Activated gamma-delta T cell treated with anti-CD3 and anti-CD28 coated beads, Interleukin-2, amount 50 U/mL, for 16 hours (primary cell): Measurements from ENCODE around the gene ZNF525.
A peak's percentile ranks its signal among the peaks of the same experiment; 100 is the strongest.
"Not testable (repeated sequence)": the region's sequence is repeated elsewhere in the genome, so short reads cannot be mapped to it uniquely, and the experiment has no call there.

Source experiments
- DNase-seq: peaks from one replicate; pipeline ENCODE4 v3.0.0-alpha.2; 2020; ENCODE audit warnings: low read depth

Gene ZNF525

DNA sequence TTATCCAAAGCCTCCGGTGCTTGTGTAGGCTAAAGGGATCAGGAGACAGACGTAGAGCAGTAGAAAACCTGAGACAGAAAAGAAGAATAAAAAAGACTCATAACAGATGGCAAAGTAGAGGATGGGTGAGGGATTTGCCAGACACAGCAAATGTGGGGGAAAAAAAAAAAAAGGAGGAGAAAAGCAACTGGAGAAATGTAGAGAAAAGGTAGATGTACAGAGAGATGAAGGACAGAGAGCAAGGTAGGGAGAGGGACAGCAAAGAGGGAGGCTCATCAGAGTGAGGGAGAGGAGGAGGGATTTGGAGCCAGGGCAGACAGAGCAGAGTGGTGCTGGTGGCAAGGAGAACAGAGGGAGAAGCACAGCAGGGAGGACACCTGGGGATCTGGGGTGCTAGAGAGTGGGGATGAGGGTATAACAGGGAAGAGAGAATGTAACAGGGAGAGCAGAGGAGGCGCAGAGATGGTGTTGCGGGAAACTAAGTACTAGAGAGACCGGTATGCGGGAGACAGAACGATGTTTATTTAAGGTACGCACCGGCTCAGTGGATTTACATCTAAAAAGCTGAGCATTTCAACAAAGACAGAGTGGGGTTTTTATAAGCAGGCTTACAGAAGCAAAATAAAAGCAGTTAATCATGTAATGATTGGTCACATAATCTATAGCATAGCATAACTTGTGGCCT is 30.5 kb downstream of the ZNF525 start:
- not testable (repeated sequence) for DNase-seq

DNA sequence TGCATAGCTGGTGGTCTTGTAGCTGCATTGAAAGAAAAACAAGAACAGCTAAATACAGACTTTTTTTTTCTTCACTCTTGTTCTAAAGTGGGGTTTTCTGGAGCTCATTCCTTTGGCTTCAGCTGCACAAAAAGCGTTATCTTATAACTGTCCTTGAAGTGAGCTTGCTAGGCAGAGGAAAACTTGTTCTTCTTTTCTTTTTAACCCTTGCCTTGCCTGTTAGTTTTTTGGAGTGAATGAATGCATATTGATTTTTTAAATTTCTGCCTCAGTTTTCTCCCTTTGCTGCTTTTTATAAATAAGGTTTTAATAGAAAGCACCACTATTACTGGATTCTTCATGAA is 31.0 kb downstream of the ZNF525 start:
- no peak for DNase-seq

GRCh38 chr19:53397918-53398317 is 32.4 kb downstream of the ZNF525 start:
- not testable (repeated sequence) for DNase-seq

DNA sequence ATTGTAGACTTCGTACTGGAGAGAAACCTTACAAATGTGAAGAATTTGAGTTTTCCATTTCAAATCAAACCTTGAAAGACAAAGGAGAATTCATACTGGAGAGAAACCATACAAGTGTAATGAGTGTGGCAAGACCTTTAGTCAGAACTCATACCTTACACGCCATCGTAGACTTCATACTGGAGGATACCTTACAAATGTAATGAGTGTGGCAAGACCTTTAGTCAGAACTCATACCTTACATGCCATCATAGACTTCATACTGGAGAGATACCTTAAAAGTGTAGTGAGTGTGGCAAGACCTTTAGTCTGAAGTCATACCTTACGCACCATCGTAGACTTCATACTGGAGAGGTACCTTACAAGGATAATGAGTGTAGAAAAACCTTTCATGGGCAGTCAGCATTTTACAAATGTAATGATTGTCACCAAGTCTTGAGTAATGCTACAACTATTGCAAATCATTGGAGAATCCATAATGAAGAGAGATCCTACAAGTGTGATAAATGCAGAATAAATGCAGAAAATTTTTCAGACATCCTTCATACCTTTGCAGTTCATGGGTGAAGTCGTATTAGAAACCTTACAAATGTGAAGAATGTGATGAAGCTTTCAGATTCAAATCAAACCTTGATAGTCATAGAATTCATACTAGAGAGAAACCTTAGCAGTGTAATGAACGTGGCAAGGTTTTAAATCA is 44.1 kb downstream of the ZNF525 start:
- no peak for DNase-seq

GRCh38 chr19:53420520-53421315 is 55.2 kb downstream of the ZNF525 start:
- DNase-seq: not testable (repeated sequence)

DNA sequence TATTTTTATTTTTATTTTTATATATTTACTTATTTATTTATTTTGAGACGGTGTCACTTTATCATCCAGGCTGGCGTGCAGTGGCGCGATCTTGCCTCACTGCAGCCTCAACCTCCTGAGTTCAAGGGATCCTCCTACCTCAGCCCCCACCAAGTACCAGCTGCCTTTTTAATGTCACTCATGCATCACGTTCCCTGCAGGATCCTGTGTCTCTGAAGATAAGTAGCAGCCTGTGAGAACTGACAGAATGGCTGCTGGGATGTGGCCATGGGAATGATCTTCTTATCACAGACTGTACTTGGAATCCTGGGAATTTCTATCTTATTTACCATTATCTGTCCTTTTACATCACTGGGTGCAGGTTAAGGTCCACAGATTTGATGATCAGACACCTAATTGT is 57.0 kb downstream of the ZNF525 start:
- no peak for DNase-seq

DNA sequence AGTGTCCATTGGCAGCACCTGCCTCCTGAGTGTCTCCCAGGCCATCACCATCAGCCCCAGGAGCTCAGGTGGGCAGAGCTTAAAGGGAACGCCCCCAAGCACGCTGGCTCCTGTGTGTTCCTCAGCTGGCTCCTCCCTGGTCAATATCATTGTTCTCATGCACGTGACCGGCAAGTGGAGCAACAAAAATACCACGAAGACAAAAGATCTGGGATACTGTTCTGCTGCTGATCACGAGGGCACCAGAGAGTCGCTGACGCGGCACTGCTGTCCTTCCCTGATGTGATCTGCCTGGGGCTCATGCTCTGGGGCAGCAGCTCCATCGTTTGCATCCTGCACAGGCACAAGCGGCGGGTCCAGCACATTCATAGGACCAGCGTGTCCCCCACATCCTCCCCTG is 57.6 kb downstream of the ZNF525 start:
- DNase-seq: not testable (repeated sequence)

DNA sequence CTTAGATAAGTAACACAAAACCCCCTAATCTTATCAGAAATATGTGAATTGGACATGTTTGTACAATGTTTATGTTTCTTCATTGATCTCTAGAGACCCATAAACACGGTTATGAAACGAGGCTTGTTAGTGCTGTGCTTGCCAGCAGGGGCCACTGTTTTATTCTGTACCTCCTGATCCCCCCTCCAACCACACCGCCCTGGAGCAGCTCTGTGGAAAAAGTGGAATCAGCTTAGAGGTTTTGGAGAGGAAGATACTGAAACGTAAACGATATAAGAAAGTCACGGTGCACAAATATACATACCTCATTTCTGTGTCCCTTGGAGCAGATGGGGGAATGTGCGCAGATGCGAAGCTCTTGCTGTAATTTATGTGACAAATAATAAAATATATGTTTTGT is 58.2 kb downstream of the ZNF525 start:
- not testable (repeated sequence) for DNase-seq

DNA sequence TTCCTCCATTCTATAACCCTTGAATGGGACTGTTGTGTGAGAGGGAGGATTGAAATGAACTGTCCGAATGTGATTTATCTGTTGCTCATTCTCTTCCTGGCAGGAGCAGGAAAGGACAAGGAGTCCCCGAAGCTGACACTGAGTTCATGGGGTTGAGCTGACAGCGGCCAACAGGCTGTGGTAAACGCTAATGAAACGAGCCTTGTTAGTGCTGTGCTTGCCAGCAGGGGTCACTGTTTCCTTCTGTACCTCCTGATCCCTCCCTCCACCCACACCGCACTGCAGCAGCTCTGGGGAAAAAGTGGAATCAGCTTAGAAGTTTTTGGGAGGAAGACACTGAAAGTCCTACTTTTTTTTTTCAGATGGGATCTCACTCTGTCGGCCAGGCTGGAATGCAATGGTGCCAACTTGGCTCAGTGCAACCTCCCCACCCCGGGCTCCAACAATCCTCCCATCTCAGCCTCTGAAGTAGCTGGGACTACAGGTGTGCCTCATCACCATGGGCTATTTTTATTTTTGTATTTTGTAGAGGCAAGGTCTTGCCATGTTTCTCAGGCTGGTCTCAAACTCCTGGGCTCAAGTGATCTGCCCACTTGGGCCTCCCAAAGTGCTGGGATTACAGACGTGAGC is 59.6 kb downstream of the ZNF525 start:
- peak; percentile 51 for DNase-seq

DNA sequence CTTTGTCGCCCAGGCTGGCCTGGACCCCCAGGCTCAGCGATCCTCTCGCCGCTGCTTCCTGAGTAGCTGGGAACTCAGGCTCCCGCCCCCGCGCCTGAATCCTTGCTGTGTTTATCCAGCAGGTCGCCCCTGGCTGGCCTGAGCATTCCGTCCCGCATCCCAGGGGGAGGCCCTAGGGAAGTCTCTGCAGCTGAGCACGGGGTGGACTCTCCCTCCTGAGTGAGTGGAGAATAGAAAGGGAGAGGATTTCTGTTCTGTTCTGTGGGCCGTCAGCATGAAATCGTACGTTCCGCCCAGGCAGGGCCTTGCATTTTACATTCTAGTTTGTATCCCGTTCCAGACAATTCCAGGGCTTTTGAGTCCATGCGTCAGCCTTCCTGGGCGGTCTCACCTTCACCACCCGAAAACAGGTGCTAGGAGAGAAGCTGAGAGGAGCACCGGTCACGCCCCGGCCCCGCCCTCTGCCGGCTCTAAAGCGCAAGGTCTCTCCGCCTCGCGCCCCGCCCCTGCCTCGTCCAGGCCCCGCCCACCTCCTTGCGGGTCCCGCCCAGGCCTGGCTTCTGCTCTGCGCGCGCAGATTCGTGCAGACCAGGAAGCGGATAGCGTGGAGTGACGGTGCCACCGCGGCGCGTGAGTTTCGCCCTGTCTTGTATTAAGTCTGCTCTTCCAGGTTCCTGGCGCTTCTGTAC is 66.0 kb downstream of the ZNF525 start, which contains the start of gene ZNF761:
TSS of gene ZNF761 (plus strand) at position 586 of the 689 bp plus-strand sequence. CDS start 15,285 bp downstream, outside the sequence.
- DNase-seq: peak; percentile 97

DNA sequence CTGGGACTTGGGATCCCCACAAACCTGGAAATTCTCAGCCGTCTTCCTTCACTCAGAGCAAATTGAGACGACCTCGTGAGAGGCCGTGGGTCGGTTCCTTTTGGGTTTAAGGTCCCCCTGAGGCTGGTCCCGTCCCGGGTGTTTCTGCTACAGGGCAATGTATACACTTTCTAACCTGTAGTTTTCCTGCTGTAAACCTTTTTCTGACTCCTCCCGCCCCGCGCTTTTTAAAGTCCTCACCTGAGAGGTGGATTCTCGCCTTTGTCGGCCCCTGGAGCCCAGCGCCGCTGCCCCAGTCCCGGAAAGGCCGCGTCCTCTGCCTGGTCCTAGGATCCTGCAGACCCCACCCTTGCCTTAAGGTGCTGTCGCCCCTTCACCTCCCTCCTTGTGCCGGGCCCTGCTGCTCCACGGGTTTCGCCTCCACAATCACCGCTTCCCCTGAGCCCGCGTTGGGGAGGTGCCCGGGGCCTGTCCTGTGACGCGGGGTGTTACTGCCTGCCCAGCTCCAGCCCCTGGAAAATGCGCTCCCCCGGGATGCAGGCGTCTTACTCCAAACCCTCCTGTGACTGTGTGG is 66.7 kb downstream of the ZNF525 start:
- no peak for DNase-seq
